GM23248 (cell line): Measurements from ENCODE around the gene PTBP1. TPM values are rescaled to one million over a fixed set of nuclear protein-coding genes. Genes with fewer than 3 reads are reported as not detected.

Experiments
- DNase-seq: peaks from one replicate; pipeline ENCODE4 v3.0.0-alpha.2; 2015
- H2AFZ ChIP-seq: fragments of 200-600 bp; sonication (generic); 2 replicates; pipeline ENCODE4 v1.6.1; 2016; ENCODE audit warnings: antibody characterized with exemption
- H3F3A ChIP-seq: fragments of 200-600 bp; sonication (generic); 2 replicates; pipeline ENCODE4 v1.6.1; 2016; ENCODE audit warnings: mild to moderate bottlenecking, antibody characterized with exemption, mixed run types; ENCODE audit not compliant: insufficient read depth
- H3K27ac ChIP-seq: fragments of 200-600 bp; sonication (generic); 2 replicates; pipeline ENCODE4 v1.5.1; 2016; ENCODE audit warnings: mild to moderate bottlenecking
- H3K27me3 ChIP-seq: fragments of 200-600 bp; sonication (generic); replicated peaks from 2 replicates; pipeline ENCODE4 v1.6.1; 2016; ENCODE audit warnings: mild to moderate bottlenecking; ENCODE audit not compliant: insufficient read depth
- H3K36me3 ChIP-seq: fragments of 200-600 bp; sonication (generic); 2 replicates; pipeline ENCODE4 v1.6.1; 2016; ENCODE audit warnings: low read depth, mild to moderate bottlenecking
- H3K4me1 ChIP-seq: fragments of 200-600 bp; sonication (generic); 2 replicates; pipeline ENCODE4 v1.6.1; 2016; ENCODE audit warnings: mild to moderate bottlenecking; ENCODE audit not compliant: insufficient read depth
- H3K4me2 ChIP-seq: fragments of 200-600 bp; sonication (generic); one replicate; pipeline ENCODE4 v1.6.1; 2016; ENCODE audit warnings: mild to moderate bottlenecking; ENCODE audit not compliant: unreplicated experiment
- H3K4me3 ChIP-seq: fragments of 200-600 bp; sonication (generic); 2 replicates; pipeline ENCODE4 v1.5.1; 2016; ENCODE audit warnings: mild to moderate bottlenecking
- H3K79me2 ChIP-seq: fragments of 200-600 bp; sonication (generic); 2 replicates; pipeline ENCODE4 v1.6.1; 2016; ENCODE audit warnings: mild to moderate bottlenecking; ENCODE audit not compliant: insufficient read depth
- H3K9ac ChIP-seq: fragments of 200-600 bp; sonication (generic); 2 replicates; pipeline ENCODE4 v1.6.1; 2016; ENCODE audit warnings: mild to moderate bottlenecking
- H3K9me2 ChIP-seq: fragments of 200-600 bp; sonication (generic); 2 replicates; pipeline ENCODE4 v1.6.1; 2016; ENCODE audit warnings: mixed run types, mild to moderate bottlenecking, moderate library complexity; ENCODE audit not compliant: insufficient read depth
- H3K9me3 ChIP-seq: fragments of 200-600 bp; sonication (generic); one replicate; pipeline ENCODE4 v1.6.1; 2017; ENCODE audit warnings: low read depth
- H4K20me1 ChIP-seq: fragments of 200-600 bp; sonication (generic); 2 replicates; pipeline ENCODE4 v1.6.0; 2016; ENCODE audit not compliant: insufficient read depth
- EZH2 ChIP-seq: fragments of 200-600 bp; sonication (generic); IDR thresholded peaks from 2 replicates; pipeline ENCODE4 v1.6.1; 2018; ENCODE audit warnings: antibody characterized with exemption, mild to moderate bottlenecking; ENCODE audit not compliant: insufficient read depth, poor library complexity, severe bottlenecking
- EZH2phosphoT487 ChIP-seq: fragments of 200-600 bp; sonication (generic); IDR thresholded peaks from 2 replicates; pipeline ENCODE4 v1.6.1; 2018; ENCODE audit warnings: antibody characterized with exemption, moderate library complexity, mild to moderate bottlenecking, low read depth; ENCODE audit not compliant: insufficient read depth
- WGBS, 2 experiments: methylation state at CpG; one replicate each; pipeline ENCODE4 v1.1.6; 2015 to 2017; ENCODE audit warnings: low lambda C conversion rate in 2 of 2, low coverage in 1 of 2; ENCODE audit errors: missing lambda C conversion rate in 2 of 2; 5-methylcytosine and 5-hydroxymethylcytosine counted together
- in situ Hi-C: fragments of 300-500 bp; cut with MboI; formaldehyde crosslinking; loops from 2 replicates; pipeline ENCODE4 v1.15.0; 2020
- polyA plus RNA-seq: library from polyadenylated mRNA; unstranded; fragments of >200 nt; fragmentation: Nextera tagmentation; extraction: Ambion mirVana; gene quantifications from 2 replicates; pipeline ENCODE4 v1.2.1, GENCODE V29; 2016
- total RNA-seq: library from RNA; depleted of rRNA; stranded (reverse); fragments of >200 nt; shearing (Covaris generic); gene quantifications from 2 replicates; pipeline ENCODE4 v1.2.3, GENCODE V29; 2014

Gene PTBP1
- total and polyA plus RNA-seq, 2 experiments from 2014 or later = 160 to 175 TPM

- H3K79me2 ChIP-seq = no peaks in the 10 kb centered on the region
- H3K27ac ChIP-seq = no peak overlapping the region
- peaks cover 8% of the 10 kb centered on the region; the same call in 1 of the 2 replicates for H3K4me1 ChIP-seq
- H3F3A ChIP-seq = no peaks in the 10 kb centered on the region
- H4K20me1 ChIP-seq = no peaks in the 10 kb centered on the region
- TF ChIP-seq EZH2 = no peak
- TF ChIP-seq EZH2phosphoT487 = no peak
- 31 to 36% methylated on average over 9 to 11 of the region's 11 CpGs for WGBS, 2 experiments
- peak overlapping the region; percentile 80 for H2AFZ ChIP-seq
- H3K4me3 ChIP-seq = no peak overlapping the region
- H3K27me3 ChIP-seq = no peaks in the 10 kb centered on the region
- in situ Hi-C loops = no loop called here
- H3K4me2 ChIP-seq = peak overlapping the region; percentile 16
- H3K9ac ChIP-seq = no peak overlapping the region
- no peaks in the 10 kb centered on the region for H3K36me3 ChIP-seq
- no peaks in the 10 kb centered on the region for H3K9me2 ChIP-seq
- H3K9me3 ChIP-seq = no peaks in the 10 kb centered on the region
- no peak for DNase-seq
Observed at GRCh38 chr19:788686-788982, 8.6 kb upstream of the PTBP1 start.

GRCh38 chr19:788983-789700 is 8.1 kb upstream of the PTBP1 start:
- no peaks in the 10 kb centered on the region for H3K36me3 ChIP-seq
- no peak overlapping the region for H3K4me3 ChIP-seq
- no peak overlapping the region for H3K27ac ChIP-seq
- no peaks in the 10 kb centered on the region for H4K20me1 ChIP-seq
- no peaks in the 10 kb centered on the region for H3K9me2 ChIP-seq
- no peaks in the 10 kb centered on the region for H3K27me3 ChIP-seq
- no peaks in the 10 kb centered on the region for H3K9me3 ChIP-seq
- H3K79me2 ChIP-seq = no peaks in the 10 kb centered on the region
- H3F3A ChIP-seq = no peaks in the 10 kb centered on the region
- 12 to 20% methylated on average over 33 of the region's 33 CpGs for WGBS, 2 experiments
- DNase-seq = peak; percentile 65
- peak overlapping the region; percentile 80 for H2AFZ ChIP-seq
- peak overlapping the region; percentile 16 for H3K4me2 ChIP-seq
- TF ChIP-seq EZH2phosphoT487 (no peak), EZH2 (no peak)
- H3K4me1 ChIP-seq = peaks cover 8% of the 10 kb centered on the region; the same call in 1 of the 2 replicates
- peak overlapping the region; percentile 47 for H3K9ac ChIP-seq
- in situ Hi-C loops = no loop called here

GRCh38 chr19:789701-790060 is 7.6 kb upstream of the PTBP1 start:
- Histone ChIP-seq H3F3A (no peaks in the 10 kb centered on the region), H3K9ac (peak overlapping the region; percentile 47), H2AFZ (peak overlapping the region; percentile 80), H3K9me3 (no peaks in the 10 kb centered on the region), H3K4me1 (peaks cover 8% of the 10 kb centered on the region; the same call in 1 of the 2 replicates), H3K27me3 (no peaks in the 10 kb centered on the region), H4K20me1 (no peaks in the 10 kb centered on the region), H3K36me3 (no peaks in the 10 kb centered on the region), H3K4me2 (no peak overlapping the region), H3K27ac (no peak overlapping the region), H3K9me2 (no peaks in the 10 kb centered on the region), H3K79me2 (no peaks in the 10 kb centered on the region), H3K4me3 (no peak overlapping the region)
- in situ Hi-C loops = no loop called here
- 82 to 83% methylated on average over 9 of the region's 9 CpGs for WGBS, 2 experiments
- peak; percentile 23 for DNase-seq
- TF ChIP-seq EZH2 (no peak), EZH2phosphoT487 (no peak)

DNA sequence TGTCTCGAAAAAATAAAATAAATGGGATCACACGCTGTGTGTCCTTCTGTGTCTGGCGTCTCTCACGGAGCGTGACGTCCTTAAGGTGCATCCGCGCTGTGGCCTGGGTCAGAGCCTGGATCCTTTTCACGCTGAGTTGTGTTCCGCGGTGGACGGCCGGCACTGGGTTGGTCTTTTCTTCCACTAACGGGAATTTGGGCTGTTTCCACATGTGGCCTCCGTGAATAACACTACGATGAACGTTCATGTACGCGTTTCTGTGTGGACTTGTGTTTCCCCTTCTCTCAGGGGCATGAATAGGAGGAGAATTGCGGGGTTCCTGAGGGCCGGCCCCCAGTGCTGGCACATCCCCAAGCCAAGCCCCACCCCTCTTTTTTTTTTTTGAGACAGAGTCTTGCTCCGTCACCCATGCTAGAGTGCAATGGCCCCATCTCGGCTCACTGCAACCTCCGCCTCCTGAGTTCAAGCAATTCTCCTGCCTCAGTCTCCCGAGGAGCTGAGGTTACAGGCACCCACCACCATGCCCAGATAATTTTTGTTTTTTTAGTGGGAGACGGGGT is 6.2 kb upstream of the PTBP1 start:
- DNase-seq = no peak
- in situ Hi-C loops = no loop called here
- no peaks in the 10 kb centered on the region for H3K9me3 ChIP-seq
- H3F3A ChIP-seq = no peaks in the 10 kb centered on the region
- H3K9me2 ChIP-seq = no peaks in the 10 kb centered on the region
- TF ChIP-seq EZH2phosphoT487 (no peak), EZH2 (no peak)
- H3K79me2 ChIP-seq = no peaks in the 10 kb centered on the region
- H3K9ac ChIP-seq = no peak overlapping the region
- no peaks in the 10 kb centered on the region for H4K20me1 ChIP-seq
- H2AFZ ChIP-seq = no peak overlapping the region
- H3K27me3 ChIP-seq = no peaks in the 10 kb centered on the region
- H3K4me2 ChIP-seq = no peak overlapping the region
- no peak overlapping the region for H3K27ac ChIP-seq
- 87 to 90% methylated on average over 26 of the region's 26 CpGs for WGBS, 2 experiments
- peaks cover 10% of the 10 kb centered on the region; the same call in 1 of the 2 replicates for H3K4me1 ChIP-seq
- no peak overlapping the region for H3K4me3 ChIP-seq
- H3K36me3 ChIP-seq = no peaks in the 10 kb centered on the region
